ENCODE data around the gene EMX1.

The EMX1 gene

DNA sequence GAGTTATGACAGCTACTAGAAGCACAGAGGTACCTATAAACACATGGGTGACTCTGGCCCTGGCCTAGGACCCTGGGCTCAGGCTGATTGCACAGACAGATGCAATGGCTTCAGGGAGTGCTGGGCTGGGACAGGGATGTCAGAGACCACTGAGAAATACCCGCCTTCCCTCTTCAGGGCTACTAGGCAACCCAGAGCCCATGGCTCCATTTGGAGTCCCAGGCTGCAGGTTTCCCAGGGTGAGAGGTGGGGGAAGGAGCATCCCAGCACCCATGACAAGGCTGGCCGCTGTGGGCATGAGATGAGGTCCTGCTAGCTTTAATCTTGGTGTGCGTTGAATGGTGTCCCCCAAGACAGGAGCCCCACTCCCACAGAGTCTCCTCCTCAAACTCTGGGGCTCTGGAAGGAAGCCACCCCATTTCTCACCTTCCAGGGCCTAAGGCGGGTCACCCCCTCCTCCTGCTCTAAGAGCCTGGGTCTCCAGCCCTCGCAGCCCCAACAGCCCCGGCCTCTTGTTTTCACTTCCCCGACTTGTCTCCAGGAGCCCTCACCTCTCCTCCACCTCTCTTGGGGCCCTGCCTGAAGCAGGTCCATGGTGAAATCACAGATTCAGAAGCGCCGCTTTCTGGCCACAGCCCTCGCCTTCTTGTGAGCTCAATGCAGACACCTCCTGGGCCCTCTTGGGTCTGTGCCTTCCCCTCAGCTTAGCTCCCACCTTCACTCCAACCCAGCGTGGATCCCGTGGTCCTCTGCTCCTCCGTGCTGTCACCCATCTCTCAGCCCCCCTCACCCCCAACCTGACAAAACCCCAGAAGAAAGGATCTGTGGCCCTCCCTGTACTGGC lies 41.4 kb downstream of the EMX1 start:
- DNase-seq (ENCODE audit: low read depth, low spot score) = no peak

DNA sequence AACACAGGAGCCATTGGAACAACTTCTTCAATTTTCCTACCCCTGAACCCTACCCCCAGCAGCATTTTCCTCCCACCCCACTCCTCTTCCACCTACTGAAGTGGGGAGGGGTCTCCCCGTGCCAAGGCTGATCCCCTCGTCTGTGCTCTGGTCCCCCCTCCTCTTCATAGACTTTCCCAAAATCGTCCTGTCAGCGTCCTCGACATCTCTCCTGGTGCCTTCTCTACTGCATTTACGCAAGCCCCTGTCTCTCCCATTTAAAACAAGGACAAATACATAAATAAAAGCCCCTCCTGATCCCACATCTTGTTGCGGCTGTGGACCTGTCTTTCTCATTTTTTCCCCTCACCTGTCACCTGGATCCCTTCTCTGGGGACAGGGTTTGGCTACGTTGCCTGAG lies 42.2 kb downstream of the EMX1 start:
- no peak for DNase-seq (ENCODE audit: low read depth, low spot score)

DNA sequence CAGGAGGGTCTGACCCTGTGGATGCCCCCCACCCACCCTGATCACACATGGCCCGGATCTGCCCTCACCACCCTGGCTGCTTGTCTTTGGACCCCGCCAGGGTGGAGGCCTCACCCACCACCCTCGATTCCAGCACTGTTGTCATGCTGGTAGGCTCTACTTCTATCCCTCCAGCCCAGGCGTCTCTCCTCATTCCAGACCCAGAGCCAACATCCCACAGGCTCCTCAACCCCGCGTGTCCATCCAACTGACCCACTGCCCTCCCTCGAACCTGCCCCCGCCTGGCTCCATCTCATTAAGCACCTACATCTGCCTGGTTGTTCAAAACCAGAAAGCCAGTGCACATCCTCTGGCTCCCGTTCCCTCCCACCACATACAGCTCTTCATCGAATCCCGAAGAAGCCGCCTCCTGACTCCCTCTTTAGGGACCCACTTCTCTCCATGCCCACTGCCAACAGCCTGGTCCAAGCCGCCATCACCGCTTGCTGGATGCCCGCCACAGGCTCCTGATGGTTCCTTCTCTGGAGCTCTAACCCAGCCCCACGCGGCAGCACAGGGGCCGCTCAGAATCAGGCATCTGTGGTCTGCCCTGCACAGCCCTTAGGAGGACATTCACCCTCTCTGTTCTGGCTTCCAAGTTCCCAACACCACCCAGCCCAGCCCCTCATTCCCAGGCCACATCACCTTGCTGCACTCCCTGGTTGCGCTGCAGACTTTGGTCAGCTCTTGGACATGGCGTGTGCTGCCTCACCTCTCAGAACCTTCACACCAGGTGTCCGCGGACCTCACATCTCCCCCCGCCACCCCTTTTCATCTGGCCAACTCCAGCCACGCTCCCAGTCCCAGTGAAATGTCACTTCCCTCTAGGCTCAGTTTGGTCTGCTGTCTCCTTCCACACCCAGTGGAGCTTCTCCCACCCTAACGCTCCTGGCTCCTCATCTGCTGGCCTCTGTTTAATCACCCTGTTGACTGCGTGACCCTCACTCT lies 43.0 kb downstream of the EMX1 start:
- DNase-seq (ENCODE audit: low read depth, low spot score) = no peak

DNA sequence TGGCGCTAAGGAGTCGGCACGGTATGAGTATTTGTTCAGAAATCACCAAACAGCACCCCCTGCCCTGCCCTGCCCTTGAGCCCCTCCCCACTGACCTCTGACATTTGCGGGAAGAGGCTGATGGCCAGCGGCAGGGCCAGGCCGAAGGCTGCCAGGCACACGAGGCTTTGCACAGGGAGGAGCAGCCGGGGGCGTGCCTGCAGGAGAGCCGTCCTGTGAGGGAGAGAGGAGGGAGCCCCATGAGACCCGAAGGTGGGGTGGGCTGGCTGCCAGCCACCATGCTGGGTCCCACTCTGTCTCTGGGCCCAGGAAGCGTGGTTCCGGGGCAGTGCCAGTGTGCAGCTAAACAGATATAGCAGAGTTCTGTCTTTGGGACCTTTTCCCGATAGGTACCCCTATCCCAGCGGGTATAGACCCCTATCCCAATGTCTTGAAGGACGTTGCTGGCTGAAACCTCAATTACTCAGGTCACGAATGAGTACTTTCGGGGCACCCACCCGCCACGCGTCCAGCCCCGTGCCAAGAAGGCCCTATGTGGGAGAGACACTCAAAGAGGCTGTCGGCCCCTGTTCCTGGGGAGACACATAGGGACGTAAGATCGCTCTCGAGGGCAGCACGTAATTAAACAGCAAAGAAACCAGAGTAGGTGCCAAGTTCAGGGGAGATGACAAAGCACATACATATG lies 43.9 kb downstream of the EMX1 start:
- DNase-seq (ENCODE audit: low read depth, low spot score) = no peak

DNA sequence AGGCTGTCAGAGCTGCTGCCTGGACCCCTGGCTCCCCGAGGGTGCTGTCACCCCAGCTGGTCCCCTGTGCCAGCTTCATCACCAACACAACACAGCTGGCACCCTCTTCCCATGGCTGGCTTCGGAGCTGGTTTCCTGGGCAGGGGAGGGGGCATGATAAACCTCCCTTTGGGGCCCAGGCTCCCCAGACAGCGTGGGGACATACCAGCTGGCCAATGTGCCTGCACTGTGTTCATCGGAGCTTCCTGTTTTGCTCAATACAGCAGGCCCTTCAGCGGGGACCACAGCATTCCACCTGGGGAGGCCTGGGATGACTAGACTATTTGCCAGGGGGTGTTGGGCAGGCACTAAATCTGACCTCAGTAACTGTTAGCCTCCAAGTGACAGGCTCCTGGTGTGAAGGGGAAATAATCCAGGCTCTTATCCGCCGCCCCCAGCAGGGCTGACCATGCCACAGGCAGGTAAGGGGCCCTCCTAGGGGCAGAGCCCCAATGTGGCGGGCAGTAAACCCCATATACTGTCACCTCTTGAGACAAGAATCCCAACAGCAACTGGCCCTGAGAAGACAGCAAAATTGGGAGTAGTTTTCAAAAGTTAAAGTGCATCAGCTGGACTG lies 44.6 kb downstream of the EMX1 start:
- no peak for DNase-seq (ENCODE audit: low read depth, low spot score)

DNA sequence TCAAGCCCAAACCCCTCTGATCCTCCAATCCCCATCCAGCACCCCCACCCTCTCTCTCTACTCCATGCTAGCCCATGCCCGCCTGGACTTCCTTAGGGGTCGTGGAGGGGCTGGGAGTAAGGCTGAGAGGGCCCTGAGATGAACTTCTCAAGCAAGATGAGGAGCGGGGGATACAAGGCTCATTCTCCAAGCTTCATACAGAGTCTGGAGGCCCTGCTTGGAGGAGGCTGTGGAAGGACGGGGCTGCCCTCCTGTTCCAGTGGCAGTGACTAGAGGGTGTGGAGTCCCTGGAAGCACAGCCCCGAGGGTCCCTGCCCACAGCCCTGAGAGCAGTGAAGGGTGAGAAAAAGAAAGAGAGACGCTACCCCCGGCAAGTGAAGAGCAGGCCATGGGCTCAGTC lies 45.6 kb downstream of the EMX1 start:
- no peak for DNase-seq (ENCODE audit: low read depth, low spot score)

DNA sequence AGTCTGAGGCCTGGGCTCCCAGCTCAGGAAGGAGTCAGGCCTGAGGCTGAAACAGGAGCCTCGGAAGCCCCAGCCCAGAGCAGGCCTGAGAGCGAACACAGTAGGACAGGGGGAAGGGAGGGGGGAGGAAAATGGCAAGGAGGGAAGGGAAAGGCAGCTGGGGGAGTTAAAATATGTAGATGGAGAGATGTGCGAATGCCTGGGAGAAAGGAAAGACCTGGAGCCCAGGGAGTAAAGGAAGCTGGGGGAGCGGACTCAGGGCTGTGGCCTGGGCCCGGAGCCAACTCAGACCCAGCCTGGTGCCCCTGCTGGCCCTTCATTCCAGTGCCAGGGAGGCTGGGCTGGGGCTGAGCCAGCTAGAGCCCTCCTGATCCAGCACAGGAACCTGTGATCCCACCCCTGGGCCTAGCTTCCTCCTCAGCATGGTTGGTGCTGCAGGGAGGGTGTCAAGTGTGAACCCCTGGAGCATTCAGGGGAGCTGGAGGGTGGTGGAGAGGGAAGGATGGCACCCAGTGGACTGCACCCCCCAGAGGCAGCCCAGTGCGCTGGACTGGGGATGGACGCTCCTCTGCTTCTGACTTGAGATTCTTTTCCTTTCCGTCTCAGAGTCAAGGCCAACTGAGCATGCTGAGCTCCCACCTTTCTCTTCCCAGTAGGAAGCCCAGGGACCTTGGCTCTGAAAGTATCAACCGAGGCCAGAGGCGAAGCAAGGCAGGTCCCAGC lies 46.3 kb downstream of the EMX1 start:
- no peak for DNase-seq (ENCODE audit: low read depth, low spot score)

DNA sequence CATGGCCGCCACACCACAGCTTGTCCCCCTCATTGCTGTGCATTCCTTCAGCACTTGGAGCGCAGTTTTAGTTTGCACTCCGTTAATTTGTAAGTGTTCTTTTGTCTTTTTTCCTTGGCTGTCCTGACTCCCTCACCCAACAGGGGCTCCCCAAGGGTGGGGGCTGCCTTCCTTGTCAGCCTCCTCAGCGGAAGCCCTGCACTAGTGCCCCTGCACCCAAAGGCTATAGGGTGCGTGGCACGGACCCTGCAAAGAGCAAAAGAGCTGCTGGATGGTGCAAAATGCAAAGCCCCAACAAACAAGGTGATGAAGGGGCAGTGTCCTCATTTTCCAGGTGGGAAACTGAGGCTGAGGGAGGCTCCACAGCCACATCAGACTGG lies 46.8 kb downstream of the EMX1 start:
- no peak for DNase-seq (ENCODE audit: low read depth, low spot score)

DNA sequence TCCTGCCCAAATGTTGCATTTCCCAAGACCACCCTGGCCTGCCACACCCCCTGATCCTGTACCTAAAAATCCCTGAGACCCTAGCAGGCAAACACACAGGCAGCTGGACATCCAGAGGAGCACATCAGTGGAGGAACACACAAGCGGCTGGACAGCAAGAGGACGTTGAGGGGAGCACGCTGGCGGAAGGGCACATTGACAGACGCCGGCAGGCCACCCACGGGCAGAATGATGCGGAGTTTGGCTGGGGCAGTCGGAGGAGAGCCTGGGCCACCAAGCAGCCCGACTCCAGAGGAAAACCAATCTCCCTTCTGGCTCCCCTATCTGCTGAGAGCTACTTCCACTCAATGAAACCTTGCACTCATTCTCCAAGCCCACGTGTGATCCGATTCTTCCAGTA lies 47.7 kb downstream of the EMX1 start:
- DNase-seq (ENCODE audit: low read depth, low spot score) = no peak

DNA sequence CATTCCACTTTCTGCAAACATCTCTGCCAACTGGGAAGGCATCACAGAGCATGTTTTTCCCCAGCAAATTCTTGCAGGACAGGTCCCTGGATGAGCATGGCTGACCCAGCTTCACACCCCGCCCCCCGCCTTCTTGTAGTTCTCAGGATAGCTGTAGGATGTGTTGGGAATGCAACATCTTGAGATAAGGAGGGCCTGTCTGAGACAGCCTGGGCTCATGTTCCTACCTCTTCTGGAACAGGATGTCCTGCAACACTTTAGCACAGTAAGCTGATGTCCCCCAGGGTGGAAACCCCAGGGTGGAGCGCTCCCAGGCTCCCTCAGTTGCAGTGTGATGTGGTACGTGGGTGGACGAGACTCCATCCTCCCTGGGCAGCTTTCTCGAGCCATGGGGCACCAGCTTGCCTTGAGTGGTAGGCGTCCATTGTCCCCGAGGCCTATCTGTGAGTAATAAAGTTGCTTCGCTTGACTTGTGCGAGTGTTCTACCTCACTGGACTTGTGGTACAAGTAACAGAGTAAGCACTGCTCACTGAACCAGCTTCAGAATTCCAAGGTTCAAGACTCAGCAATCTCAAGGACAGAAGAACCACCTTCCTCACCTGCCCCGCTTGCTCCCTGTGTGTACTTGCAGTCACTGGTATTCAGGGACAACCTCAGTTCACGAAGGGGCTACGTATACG lies 48.6 kb downstream of the EMX1 start:
- no peak for DNase-seq (ENCODE audit: low read depth, low spot score)

DNA sequence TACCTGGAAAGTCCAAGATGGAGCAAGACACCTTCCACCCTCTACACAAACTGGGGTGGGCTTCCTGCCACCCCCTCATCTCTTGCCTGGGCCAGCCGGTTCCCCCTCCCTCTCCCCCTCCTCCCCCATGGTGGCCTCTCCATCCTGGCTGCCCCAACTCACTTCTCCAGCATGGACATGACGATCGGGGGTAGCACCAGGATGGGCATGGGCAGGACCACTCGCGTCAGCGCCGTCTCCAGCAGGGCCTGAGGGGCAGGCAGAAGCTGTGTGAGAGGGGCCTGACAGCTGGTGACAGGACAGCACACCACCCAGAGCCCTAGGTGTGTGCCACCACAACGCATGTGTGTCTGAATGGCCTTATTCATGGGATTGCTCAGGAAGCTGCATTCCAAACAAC lies 51.0 kb downstream of the EMX1 start:
- DNase-seq (ENCODE audit: low read depth, low spot score) = no peak

DNA sequence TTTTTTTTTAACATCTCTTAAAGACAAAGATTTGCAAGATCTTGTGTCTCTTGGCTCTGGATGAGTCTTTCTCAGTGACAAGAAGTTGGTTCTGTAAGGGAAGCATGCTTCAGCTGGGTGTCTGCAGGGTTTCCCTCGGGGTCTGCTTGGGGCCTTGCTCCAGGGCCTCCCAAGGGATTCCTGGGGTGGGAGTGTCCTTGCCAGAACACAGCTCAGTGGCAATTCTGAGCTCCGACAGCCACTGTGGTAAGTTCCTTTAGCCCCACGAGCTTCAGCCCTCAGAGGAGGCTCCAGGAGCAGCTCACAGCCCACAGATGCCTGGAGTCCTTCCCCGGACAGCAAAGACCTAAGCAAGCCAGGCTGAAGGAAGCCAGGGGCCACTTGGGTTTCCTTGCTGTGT lies 52.4 kb downstream of the EMX1 start:
- no peak for DNase-seq (ENCODE audit: low read depth, low spot score)

DNA sequence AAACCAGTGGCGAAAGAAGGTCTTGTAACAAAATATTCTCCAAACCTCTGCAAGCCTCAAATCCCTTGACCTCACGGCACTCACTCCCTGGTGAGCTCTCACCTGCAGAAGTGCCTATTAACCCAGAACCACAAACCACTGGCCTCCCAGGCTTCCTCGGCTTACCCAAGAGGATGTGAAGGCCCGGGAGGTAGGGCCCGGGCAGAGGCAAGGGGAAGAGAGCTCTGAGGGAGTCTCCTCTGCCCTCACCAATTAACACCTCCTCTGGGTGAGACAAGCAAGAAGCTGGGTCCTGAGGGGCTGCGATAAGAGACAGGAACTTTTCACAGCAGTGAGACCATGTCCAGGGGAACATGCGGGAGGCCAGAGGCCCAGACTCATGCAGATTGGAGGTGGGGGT lies 53.7 kb downstream of the EMX1 start:
- DNase-seq (ENCODE audit: low read depth, low spot score) = no peak

DNA sequence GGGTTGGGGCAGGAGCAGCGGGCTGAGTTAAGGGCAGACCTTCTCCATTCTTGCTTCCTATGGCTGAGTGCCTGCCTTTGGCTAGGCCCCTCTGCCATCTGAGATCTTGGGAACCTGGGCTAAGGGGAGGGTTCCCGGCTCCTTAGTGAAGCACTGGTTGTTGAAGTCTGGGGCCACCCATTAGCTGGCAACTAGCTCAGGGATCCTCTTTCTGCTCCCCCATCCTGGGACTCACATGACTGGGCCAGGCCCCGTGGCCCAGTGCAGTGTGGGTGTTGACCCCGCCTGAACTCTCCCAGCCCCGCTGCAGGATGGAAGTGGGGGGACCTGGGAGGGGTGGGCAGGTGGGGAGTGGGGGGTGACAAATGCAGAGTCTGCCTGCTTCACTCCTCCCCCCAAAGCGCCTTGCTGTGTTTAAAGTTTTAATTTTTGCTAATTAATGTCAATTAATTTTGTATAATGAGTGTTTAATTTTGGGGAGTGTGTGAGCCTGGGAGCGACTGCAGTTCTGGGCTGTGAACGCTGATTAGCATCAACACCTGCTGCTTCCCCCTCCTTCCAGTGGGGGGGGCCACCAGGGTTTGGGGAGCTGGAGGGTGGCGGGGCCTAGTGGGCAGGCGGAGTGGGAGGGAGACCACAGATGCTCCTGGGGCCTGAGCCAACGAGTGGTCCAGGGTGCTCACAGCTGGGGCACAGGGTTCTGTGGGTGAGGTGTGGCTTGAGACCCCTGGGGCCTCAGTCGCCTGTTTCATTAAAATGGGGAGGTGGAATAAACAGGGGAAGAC lies 55.2 kb downstream of the EMX1 start:
- no peak for DNase-seq (ENCODE audit: low read depth, low spot score)

DNA sequence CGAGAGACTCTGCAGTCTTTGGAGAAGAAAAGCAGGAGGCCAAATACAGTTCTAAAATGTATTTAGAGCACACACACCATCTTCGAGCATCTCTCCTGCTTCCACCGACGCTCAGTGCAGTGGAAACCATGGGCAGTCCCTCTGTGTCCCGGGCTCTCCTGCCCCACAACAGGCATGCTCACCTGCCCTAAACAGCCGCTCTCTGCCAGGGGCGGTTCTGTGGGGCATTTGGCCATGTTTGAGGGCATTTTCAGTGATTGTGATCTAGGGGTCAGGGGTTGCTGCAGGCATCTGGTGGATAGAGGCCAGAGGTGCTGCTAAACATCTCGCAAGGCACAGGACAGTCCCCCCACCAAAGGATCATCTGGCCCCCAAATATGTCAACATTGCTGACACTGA lies 55.8 kb downstream of the EMX1 start:
- DNase-seq (ENCODE audit: low read depth, low spot score) = no peak

DNA sequence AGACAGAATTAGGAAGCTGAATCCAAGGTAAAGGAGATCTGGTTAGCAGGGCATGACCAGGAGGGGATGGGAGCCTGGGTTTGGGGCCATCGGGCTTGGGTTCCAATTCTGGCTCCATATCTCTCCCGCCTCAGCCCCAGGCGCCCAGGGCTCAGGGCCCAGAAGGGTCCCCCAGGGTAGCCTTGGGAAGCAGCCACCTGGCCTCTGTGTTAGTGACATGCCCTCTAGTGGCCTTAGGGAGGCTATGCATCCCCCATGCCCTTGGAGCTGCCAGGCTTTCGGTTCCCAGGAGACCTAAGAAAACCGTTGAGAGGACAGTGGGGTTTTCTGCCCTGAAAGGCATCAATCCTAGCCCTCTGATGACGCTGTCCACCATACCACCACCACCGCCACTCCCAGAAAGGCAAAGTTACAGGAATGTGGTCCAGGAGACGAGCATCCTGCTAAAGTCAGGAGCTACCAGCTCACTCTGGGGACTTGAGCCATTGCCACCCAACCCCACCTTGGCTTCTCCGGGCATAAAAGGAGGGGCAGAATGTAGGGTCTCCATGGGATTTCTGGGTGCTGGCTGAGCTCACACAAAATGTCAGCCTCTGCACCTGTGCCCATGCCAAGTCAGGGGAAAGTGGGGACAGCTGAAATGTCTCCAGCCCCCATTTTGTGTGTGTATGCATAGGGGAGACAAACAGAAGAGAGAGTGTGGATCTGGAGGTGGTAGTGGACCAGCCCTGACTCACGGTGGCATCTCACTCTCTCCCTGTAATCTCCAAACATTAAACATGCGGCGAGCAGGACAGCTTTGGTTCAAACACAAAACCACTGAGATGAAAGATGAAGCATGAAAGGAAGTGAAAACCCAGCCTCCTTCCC lies 56.5 kb downstream of the EMX1 start:
- no peak for DNase-seq (ENCODE audit: low read depth, low spot score)

DNA sequence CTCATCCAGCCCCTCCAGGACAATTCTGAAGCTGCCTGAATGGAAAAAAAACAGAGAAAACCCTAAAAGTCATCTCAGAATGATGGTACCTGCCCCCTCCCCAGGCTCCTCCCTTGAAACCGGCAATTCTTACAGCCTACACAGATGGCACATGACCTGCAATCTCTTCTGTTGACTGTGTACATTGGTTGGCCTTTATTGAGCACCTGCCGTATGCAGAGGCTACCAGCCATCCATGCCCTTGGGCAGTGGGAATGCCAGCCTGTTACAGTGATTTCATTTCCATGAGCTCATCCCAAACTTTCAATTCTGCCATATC lies 57.1 kb downstream of the EMX1 start:
- DNase-seq (ENCODE audit: low read depth, low spot score) = no peak

DNA sequence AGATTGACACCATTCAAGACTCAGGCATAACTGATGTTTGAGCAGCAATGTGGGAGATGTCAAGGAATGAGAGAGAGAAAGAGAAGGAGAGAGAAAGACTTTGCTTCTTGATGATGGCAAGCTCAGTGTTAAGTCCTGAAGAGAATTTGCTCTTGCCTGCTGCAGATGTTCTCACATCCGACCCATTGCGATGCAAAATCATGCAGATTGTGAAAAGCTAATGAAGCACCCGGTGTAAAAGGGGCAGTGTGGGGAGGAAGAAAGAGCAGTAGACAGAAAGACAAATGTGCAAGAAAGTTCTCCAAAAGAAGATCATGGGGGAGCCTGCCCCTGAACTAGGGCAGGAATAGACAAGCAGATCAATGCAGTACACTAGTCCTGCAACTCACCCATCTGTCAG lies 57.7 kb downstream of the EMX1 start:
- no peak for DNase-seq (ENCODE audit: low read depth, low spot score)

DNA sequence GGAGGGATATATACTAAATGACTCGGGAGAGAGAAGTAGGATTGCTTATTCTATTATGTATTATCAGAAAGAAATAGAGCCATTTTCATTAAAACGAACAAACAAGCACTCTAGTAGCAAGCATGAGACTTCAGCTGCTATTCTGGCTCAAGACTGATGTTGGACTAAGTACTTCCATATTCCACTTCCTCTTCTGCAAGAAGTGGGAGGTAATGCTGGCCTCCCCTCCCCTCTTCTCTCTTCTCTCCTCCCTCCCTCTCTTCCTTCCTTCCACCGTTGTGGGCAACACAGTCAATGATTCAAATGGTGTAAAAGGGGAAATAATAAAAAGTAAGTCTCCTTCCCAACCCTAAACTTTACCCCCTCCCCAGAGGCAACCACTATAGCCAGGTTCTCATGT lies 62.6 kb downstream of the EMX1 start:
- no peak for DNase-seq (ENCODE audit: low read depth, low spot score)

Data from brain pericyte (primary cell).